ENCODE results near the gene ATP11A.

The ATP11A gene

GRCh38 chr13:112932971-112933370 is 243.1 kb downstream of the ATP11A start:
- DNase-seq (ENCODE audit: low read depth): no peak

GRCh38 chr13:112933649-112934048 is 243.8 kb downstream of the ATP11A start:
- DNase-seq (ENCODE audit: low read depth): no peak

- DNase-seq (ENCODE audit: low read depth): no peak
Measured at GRCh38 chr13:112934078-112934477, 244.2 kb downstream of the ATP11A start.

Data from activated T-cell treated with anti-CD3 and anti-CD28 coated beads for 24 hours (primary cell).